C4-2B (cell line): ENCODE results near the gene TSPAN15.

ENCODE experiments used
- ZFX ChIP-seq: fragments of 450-650 bp; IDR thresholded peaks from 2 replicates; pipeline ENCODE4 v1.6.1; 2017
- TF ChIP-seq, protein P1 (sequence below): fragments of 450-650 bp; conservative IDR thresholded peaks from 2 replicates; pipeline ENCODE4 v1.5.1; 2017; ENCODE audit warnings: mild to moderate bottlenecking

DNA sequence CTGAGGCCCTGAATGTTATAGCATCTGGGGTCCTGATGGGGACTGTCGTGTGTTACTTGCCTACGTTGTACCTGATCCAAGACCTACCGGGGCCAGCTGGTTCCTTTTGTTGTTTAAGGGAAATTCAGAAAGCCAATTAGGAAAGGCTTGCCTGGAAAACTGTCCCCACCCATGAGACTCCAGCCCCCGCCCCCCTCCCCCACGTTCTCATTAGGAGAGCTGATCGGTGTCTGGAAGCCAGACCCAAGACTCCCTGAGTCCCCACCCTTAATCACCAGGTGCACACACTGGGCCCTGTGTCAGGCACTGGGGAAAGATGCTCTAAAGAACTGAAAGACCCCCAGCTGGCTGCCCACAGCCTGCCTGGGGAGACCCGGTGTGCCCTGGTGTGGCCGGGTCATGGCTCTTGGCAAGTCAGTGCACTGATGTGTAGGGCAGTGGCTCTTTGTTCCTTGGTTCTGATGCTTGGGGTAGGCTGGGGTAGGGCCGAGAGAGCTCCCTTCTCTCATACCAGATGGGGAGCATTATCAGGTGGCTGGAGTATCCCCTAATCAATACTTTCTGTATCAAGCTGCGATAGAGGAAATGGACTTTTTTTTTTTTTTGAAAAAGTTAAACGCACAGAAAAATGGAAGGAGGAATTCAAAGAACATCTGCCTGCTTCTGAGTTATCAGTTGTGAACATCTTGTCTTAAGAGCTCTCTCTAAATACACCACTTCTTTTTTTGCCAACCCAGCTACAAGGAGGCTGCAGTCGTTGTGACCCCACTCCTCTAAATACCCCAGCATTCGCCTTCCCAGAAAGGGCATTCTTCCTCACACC is 16.9 kb downstream of the TSPAN15 start:
- TF ChIP-seq, protein P1, sequence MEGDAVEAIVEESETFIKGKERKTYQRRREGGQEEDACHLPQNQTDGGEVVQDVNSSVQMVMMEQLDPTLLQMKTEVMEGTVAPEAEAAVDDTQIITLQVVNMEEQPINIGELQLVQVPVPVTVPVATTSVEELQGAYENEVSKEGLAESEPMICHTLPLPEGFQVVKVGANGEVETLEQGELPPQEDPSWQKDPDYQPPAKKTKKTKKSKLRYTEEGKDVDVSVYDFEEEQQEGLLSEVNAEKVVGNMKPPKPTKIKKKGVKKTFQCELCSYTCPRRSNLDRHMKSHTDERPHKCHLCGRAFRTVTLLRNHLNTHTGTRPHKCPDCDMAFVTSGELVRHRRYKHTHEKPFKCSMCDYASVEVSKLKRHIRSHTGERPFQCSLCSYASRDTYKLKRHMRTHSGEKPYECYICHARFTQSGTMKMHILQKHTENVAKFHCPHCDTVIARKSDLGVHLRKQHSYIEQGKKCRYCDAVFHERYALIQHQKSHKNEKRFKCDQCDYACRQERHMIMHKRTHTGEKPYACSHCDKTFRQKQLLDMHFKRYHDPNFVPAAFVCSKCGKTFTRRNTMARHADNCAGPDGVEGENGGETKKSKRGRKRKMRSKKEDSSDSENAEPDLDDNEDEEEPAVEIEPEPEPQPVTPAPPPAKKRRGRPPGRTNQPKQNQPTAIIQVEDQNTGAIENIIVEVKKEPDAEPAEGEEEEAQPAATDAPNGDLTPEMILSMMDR: no peak
- no peak for TF ChIP-seq ZFX
